ENCODE measurements around the gene KBTBD7. TPM values are rescaled to one million over a fixed set of nuclear protein-coding genes. Genes with fewer than 3 reads are reported as not detected.
"Not testable (repeated sequence)": the region's sequence is repeated elsewhere in the genome, so short reads cannot be mapped to it uniquely, and the experiment has no call there.

Gene KBTBD7
- total RNA-seq, 1 donor from 2014 or later = 6.4 TPM

GRCh38 chr13:41199079-41199478 lies 4.7 kb upstream of the KBTBD7 start:
- no peak for DNase-seq (ENCODE audit: low spot score)

- no peak for DNase-seq (ENCODE audit: low spot score)
These were observed 2.3 kb upstream of the KBTBD7 start for GRCh38 chr13:41196620-41197019.

- no peak for DNase-seq (ENCODE audit: low spot score)
These were observed 1.6 kb upstream of the KBTBD7 start for GRCh38 chr13:41196011-41196410.

- no peak for DNase-seq (ENCODE audit: low spot score)
These were observed 900 bp downstream of the KBTBD7 start for GRCh38 chr13:41193469-41193868.

- DNase-seq (ENCODE audit: low spot score) = no peak
These were observed 5.8 kb downstream of the KBTBD7 start for GRCh38 chr13:41188584-41188983.

- DNase-seq (ENCODE audit: low spot score) = no peak
These were observed 7.9 kb downstream of the KBTBD7 start for GRCh38 chr13:41186481-41186880.

- no peak for DNase-seq (ENCODE audit: low spot score)
These were observed 12.1 kb downstream of the KBTBD7 start for GRCh38 chr13:41182231-41182630.

GRCh38 chr13:41179593-41180250 lies 14.6 kb downstream of the KBTBD7 start:
- DNase-seq (ENCODE audit: low spot score) = no peak

- DNase-seq (ENCODE audit: low spot score) = no peak
These were observed 16.3 kb downstream of the KBTBD7 start for GRCh38 chr13:41178040-41178439.

- DNase-seq (ENCODE audit: low spot score) = no peak
These were observed 16.8 kb downstream of the KBTBD7 start for GRCh38 chr13:41177616-41178015.

- DNase-seq (ENCODE audit: low spot score) = not testable (repeated sequence)
These were observed 18.8 kb downstream of the KBTBD7 start for GRCh38 chr13:41175576-41175975.

- DNase-seq (ENCODE audit: low spot score) = no peak
These were observed 32.2 kb downstream of the KBTBD7 start for GRCh38 chr13:41162151-41162550.

- no peak for DNase-seq (ENCODE audit: low spot score)
These were observed 35.2 kb downstream of the KBTBD7 start for GRCh38 chr13:41159174-41159573.

GRCh38 chr13:41157048-41157717 lies 37.2 kb downstream of the KBTBD7 start:
- DNase-seq (ENCODE audit: low spot score) = no peak

- no peak for DNase-seq (ENCODE audit: low spot score)
These were observed 37.7 kb downstream of the KBTBD7 start for GRCh38 chr13:41156620-41157019.

- no peak for DNase-seq (ENCODE audit: low spot score)
These were observed 40.3 kb downstream of the KBTBD7 start for GRCh38 chr13:41154042-41154441.

GRCh38 chr13:41152005-41152404 lies 42.4 kb downstream of the KBTBD7 start:
- DNase-seq (ENCODE audit: low spot score) = no peak

- DNase-seq (ENCODE audit: low spot score) = no peak
These were observed 44.3 kb downstream of the KBTBD7 start for GRCh38 chr13:41150058-41150457.

GRCh38 chr13:41148419-41149283 lies 45.7 kb downstream of the KBTBD7 start:
- no peak for DNase-seq (ENCODE audit: low spot score)

- no peak for DNase-seq (ENCODE audit: low spot score)
These were observed 49.0 kb downstream of the KBTBD7 start for GRCh38 chr13:41145136-41145908.

GRCh38 chr13:41144576-41144975 lies 49.8 kb downstream of the KBTBD7 start:
- DNase-seq (ENCODE audit: low spot score) = no peak

All from ureter (tissue), 1 donor.